Cerebellar cortex (tissue), 1 donor: ENCODE measurements around the gene ZNF611.
"Not testable (repeated sequence)": the region's sequence is repeated elsewhere in the genome, so short reads cannot be mapped to it uniquely, and the experiment has no call there.

Experiments
- DNase-seq: peaks from one replicate; pipeline ENCODE4 v3.0.0-alpha.2; 2015; ENCODE audit warnings: low spot score

The ZNF611 gene

DNA sequence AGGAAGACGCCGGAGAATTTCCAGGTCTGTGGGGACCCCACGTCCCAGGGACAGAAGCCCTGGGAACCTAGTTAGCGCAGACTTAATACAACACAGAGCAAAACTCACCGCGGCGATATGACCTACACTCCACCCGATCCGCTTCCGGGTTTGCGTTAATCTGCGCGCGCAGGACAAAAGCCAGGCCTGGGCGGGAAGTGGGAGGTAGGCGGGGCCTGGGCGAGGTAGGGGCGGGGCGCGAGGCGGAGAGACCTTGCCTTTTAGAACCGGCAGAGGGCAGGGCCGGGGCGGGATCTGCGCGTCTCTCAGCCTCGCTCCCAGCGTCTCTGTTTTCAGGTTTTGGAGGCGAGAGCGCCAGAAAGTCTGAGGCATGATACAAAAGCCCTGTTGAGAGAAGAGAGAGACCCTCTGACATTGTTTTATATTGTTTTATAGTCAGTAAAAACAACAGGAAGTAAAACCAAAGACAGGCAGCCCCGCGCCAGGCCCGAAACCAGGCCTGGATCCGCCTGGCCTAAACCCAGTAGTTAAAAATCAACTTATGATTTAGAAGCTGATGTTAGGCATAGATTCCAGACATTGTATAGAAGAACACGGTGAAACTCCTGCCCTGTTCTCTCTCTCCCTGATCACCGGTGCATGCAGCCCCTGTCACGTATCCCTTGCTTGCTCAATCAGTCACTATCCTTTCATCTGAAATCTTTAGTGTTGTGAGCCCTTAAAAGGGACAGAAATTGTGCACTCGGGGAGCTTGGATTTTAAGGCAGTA lies at the start of gene ZNF611:
TSS of gene ZNF611 (minus strand) at position 152 of the 769 bp plus-strand sequence. CDS start 19,150 bp downstream, outside the sequence.
- peak; percentile 95 for DNase-seq

DNA sequence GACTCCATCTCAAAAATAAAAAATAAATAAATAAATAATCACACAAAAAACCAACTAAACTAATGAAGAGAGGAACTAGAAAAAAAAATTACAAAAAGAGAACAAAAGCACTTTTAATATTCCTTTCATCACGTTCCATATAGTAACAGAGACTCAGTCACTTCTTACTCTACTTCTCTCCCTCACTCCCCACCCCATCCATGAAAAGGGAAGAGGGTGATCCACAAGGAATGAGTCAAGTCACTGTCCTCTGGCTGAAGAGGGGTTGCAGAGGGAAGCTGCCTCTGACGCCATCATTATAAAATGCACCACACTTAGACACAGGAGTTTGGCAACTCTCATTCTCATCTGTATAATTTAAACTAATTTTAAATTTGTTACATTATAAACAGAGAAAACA lies 48.0 kb upstream of the ZNF611 start:
- DNase-seq: peak; percentile 25

DNA sequence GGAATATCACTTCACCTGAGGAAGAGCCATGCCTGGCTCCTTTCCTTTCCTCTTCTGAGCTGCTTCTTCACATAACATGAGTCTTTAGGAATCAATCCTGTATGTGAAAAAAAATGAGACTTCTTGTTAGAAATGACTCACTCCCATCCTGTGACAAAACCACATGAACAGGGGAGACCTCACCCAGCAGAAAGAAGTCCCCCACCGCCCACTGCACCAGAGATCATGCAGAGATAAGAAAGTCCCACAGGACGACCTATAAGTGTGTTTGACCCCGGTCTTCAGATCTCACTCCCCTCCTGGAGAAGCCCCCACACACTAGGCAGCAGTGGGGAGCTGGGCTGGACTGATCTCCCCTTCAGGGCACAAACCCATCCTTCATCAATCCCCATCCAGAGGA lies 44.0 kb upstream of the ZNF611 start:
- DNase-seq: no peak

DNA sequence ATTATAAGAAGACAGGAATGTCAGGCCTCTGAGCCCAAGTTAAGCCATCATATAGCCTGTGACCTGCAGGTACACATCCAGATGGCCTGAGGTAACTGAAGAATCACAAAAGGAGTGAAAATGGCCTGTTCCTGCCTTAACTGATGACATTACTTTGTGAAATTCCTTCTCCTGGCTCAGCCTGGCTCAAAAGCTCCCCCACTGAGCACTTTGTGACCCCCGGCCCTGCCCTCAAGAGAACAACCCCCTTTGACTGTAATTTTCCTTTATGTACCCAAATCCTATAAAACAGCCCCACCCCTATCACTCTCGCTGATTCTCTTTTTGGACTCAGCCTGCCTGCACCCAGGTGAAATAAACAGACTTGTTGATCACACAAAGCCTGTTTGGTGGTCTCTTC lies 21.6 kb upstream of the ZNF611 start:
- DNase-seq: not testable (repeated sequence)

DNA sequence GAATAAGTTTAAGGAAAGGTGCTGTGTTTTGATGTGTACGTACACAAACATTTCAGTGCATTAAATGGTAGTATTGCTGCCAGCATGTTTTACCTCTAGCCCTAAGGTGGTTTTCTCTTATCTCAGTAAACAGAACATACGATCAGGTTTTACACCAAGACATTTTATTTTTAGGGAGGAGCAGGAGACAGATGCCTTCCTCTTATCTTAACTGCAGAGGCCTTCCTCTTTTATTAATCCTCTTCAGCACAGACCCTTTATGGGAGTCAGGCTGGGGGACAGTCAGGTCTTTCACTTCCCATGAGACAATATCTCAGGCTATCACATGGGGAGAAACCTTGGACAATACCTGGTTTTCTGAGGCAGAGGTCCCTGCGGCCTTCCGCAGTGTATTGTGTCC lies 14.9 kb upstream of the ZNF611 start:
- no peak for DNase-seq

DNA sequence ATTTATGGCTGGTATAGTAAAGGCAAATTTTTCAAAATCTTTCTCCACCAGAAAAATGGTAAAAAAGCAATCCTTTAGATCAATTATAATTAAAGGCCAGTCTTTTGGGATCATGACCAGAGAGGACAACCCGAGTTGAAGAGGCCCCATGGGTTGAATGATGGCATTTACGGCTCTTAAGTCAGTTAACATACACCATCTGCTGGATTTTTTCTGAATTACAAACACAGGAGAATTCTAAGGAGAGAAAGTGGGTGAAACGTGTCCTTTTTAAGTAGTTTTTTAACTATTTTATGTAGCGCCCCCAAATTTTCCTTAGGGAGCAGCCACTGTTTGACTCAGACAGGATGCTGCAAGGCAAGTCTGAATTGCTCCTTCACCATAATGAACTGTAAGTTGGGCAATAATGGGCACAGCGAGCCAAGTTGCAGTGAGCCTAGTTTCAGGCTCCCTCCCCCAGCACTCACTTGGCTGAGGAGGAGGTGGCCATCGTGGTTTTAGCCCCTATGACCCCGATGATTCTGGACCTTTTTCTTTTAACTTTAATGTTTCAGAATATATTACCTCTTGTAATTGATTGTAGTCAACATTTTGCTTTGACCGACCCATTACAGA lies 13.6 kb upstream of the ZNF611 start:
- peak; percentile 22 for DNase-seq

DNA sequence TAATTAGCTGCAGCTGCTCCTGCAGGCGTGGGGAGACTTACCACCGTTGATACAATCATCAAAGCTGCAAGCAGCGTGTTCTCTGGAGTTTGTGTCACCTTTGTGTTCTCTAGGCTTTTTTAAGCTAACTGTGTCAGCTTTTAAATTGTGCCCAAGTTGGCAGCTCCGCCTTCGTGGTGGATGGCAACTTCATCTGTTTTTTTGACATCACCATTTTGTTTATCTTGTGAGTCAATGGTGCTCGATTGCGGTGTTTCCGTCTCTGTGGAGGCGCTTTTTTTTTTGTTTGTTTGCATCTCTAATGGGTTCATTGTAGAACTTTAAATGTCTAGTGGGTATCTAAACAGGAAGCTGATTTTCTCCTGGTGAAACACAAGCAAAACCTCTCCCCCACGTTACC lies 11.1 kb upstream of the ZNF611 start:
- DNase-seq: not testable (repeated sequence)

DNA sequence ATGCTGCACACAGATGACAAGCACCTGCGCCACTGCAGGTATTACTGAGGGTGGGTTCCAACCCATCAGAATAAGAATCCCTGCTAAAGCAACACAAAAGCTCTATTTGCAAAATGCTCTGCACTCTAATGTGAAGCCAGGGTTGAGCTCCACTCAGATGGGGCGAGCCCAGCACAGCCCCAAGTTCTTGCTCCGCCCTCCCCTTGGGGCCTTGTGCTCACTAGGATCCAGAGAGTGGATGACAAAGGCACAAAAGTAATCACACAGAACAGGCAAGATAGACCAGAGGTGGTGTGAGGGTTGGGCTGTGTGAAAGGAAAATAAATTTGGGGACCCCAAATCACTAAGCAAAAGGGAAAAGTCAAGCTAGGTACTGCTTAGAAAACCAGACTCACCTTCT lies 8.2 kb upstream of the ZNF611 start:
- DNase-seq: no peak

DNA sequence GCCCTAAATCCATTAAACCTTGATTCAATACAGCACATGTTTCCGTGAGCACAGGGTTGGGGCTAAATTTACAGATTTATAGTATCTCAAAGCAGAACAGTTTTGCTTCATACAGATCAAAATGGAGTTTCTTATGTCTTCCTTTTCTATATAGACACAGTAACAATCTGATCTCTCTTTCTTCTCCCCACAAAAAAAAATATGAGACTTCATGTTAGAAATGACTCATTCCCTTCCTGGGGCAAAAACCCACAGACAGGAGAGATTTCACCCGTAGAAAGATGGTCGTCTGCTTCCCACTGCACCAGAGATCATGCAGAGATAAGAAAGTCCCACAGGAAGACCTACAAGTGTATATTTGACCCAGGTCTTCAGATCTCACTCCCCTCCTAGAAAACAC lies 7.7 kb upstream of the ZNF611 start:
- no peak for DNase-seq

DNA sequence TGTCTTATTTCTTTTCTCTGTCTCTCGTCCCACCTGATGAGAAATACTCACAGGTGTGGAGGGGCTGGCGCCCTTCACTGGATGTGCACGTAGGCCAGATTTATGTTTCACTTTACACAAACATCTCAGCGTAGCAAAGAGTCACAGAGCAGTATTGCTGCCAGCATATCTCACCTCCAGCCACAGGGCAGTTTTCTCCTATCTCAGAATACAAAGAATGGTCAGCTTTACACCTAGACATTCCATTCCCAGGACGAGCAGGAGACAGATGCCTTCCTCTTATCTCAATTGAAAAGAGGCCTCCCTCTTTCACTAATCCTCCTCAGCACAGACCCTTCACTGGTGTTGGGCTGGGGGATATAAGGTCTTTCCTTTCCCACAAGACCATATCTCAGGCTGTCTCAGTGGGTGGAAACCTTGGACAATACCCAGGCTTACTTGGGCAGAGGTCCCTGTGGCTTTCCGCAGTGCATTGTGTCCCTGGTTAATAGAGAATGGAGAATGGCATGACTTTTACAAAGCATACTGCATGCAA lies 7.2 kb upstream of the ZNF611 start:
- DNase-seq: no peak

DNA sequence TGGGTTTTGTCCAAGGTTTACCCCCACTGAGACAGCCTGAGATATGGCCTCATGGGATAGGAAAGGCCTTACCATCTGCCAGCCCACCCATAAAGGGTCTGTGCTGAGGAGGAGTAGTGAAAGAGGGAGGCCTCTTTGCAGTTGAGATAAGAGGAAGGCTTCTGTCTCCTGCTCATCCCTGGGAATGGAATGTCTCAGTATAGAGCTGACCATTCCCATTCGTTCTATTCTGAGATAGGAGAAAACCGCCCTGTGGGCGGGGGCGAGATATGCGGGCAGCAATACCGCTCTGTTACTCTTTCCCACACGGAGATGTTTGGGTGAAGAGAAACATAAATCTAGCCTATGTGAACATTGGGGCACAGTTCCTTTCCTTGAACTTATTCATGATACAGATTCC lies 6.5 kb upstream of the ZNF611 start:
- DNase-seq: not testable (repeated sequence)

DNA sequence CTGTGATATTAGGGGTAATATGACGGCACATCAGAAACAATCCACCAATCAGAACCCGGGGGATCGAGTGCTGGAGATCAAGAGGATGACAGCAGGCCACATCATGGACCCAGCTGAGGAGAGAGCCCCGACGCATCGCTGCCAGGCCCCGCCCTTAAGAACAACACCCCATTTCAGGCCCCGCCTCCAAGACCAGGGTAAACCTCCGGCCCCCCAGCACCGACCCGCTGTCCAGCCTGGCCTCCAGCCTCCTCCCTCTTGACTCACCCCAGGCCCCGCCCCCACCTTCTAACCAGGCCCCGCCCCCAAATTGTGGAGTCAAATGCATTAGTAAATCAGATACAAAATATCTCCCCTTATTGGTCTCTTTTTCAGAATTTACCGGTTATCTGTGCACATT lies 4.7 kb upstream of the ZNF611 start:
- DNase-seq: no peak

DNA sequence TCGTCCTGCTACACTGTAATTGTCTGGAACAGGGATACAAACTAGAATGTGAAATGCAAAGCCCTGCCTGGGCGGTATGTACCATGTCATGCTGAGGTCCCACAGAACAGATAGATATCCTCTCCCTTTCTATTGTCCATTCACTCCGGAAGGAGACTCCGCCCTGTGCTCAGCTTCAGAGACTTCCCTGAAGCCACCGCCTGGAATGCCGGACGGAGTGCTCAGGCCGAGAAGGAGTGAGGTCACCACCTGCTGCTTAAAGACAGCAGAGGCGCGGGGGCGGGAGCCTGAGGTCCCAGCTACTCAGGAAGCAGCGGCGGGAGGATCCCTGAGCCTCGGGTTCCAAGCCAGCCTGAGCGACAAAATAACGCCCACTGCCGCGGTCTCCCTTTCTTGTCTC lies 890 bp upstream of the ZNF611 start:
- peak; percentile 25 for DNase-seq

DNA sequence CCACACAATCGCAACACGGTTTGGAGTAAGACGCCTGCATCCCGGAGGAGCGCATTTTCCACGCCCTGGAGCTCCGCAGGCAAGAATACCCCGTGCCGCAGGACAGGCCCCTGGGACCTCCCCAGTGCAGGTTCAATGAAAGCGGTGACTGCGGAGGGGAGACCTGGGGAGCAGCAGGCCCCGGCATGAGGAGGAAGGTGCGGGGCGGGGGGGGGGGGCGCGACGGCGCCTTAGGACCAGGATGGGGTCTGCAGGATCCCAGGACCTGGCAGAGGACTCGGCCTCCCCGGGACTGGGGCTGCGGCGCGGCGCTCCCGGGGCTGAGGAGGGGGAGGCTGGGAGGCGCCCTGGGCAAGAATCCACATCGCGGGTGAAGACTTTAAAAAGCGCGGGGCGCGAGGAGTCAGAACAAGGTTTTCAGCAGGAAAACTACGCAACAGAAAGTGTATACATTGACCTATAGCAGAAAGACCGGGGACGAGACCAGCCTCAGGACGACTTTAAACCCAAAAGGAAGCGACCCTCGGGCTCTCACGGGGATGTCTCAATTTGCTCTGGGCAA lies 432 bp downstream of the ZNF611 start:
- DNase-seq: no peak

DNA sequence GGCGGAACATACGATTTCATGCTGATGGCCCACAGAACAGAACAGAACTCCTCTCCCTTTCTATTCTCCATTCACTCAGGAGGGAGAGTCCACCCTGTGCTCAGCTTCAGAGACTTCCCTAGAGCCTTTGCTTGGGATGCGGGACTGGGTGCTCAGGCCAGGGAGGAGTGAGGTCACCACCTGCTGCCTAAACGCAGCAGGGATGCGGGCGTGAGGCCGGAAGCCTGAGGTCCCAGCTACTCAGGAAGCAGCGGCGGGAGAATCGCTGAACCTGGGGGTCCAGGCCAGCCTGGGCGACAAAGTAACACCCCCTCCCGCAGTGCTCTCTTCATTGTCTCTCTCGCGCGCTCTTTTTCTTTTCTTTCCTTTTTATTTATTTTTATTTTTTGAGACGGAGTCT lies 8.8 kb downstream of the ZNF611 start:
- DNase-seq: not testable (repeated sequence)

DNA sequence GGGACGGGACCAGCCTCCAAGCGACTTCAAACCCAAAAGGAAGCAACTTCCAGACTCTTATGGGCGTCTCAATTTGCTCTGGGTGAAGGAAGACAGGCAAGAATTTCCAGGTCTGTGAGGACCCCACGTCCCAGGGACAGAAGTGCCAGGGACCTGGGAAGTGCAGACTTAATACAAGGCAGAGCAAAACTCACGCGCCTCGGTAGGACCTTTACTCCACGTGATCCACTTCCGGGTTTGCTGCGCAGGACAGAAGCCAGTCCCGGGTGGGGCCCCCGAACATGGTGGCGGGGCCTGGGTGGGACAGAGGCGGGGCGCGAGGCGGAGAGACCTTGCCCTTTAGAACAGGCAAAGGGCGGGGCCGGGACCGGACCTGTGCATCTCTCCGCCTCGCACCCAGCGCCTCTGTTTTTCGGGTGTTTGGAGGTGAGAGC lies 9.3 kb downstream of the ZNF611 start:
- DNase-seq: no peak

DNA sequence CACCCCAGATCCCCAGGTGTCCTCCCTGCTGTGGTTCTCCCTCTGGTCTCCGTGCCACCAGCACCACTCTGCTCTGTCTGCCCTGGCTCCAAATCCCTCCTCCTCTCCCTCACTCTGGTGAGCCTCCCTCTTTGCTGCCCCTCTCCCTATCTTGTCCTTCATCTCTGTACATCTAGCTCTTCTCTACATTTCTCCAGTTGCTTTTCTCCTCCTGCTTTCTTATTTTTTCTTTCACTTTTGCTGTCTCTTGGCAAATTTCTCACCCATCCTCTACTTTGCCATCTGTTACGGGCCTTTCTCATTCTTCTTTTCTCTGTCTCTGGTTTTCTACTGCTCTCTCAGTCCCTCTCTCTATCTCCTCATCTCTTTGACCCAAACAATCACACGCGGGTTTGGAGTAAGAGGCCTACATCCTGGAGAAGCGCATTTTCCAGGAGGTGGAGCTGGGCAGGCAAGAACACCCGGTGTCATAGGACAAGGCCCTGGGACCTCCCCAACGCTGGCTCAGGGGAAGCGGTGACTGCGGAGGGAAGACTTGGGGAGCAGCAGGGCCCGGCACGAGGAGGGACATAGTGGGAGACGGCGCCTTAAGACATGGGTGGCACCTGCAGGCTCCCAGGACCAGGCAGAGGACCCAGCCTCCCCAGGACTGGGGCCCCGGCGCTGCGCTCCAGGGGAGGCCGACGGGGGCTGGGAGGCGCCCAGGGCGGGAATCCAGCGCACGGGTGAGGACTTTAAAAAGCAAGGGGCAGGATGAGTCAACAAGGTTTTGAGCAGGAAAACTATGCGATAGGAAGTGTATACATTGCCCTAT lies 9.9 kb downstream of the ZNF611 start:
- DNase-seq: no peak

DNA sequence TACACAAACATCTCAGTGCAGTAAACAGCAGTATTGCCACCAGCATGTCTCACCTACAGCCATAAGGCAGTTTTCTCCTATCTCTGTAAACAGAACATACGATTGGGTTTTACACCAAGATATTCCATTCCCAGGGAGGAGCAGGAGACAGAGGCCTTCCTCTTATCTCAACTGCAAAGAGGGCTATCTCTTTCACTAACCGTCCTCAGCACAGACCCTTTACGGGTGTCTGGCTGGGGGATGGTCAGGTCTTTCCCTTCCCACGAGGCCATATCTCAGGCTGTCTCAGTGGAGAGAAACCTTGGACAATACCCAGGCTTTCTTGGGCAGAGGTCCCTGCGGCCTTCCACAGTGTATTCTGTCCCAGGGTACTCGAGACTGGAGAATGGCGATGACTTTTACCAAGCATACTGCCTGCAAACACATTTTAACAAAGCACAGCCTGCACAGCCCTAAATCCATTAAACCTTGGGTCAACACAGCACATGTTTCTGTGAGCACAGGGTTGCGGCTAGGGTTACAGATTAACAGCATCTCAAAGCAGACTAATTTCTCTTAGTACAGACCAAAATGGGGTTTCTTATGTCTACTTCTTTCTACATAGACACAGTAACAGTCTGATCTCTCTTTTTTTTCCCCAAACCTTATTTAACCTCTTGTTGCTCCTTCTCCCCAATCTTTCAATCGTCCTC lies 10.8 kb downstream of the ZNF611 start:
- not testable (repeated sequence) for DNase-seq

DNA sequence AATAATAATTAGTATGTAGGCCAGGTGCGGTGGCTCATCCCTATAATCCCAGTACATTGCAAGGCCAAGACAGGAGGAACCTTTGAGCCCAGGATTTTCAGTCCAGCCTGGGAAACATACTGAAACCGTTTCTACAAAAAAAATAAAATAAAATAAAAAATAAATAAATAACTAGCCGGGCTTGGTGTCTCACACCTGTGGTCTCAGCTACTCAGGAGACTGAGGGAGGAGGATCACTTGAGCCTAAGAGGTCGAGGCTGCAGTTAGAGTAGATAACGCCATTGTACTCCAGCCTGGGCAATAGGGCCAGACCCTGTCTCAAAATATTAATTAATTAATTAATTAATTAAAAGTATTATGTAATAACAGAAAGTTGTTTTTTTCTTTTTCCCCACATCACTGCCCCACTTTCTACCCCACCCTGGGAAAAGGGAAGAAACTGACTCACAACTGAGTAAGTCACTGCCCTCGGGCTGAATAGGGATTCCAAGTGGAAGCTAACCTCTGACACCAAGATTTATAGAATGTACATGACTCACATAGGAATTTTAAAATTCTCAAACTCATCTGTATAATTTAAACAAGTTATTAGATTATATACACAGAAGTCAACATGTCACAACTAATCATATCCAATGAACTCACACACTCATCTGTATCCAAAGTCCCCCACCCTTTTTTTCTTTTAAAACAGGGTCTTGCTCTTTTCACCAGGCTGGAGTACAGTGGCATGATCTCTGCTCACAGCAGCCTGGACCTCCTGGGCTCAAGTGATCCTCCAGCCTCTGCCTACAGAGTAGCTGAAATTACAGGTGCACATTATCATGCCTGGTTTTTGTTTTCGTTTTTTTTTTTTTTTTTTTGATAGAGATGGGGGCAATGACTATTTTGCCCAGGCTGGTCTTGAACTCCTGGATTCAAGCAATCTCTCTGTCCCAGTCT lies 12.5 kb downstream of the ZNF611 start:
- no peak for DNase-seq

DNA sequence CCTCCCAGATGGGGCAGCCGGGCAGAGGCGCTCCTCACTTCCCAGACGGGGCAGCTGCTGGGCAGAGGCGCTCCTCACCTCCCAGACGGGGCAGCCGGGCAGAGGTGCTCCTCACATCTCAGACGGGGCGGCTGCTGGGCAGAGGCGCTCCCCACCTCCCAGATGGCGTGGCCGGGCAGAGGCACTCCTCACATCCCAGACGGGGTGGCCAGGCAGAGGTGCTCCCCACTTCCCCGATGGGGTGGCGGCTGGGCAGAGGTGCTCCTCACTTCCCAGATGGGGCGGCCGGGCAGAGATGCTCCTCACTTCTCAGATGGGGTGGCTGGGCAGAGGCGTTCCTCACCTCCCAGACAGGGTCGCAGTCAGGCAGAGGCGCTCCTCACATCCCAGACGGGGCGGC lies 14.3 kb downstream of the ZNF611 start:
- not testable (repeated sequence) for DNase-seq
